DMS114 treated with DMSO at 0.1 percent for 48 hours (cell line): ENCODE data around the gene IGFBP6.
"Not testable (repeated sequence)": the region's sequence is repeated elsewhere in the genome, so short reads cannot be mapped to it uniquely, and the experiment has no call there.

Source experiments
- DNase-seq: peaks from one replicate; lab custom pipeline; 2025; ENCODE audit not compliant: unreplicated experiment; lab: John Stamatoyannopoulos, UW

The IGFBP6 gene

GRCh38 chr12:53094796-53095595 is 2.5 kb upstream of the IGFBP6 start:
- DNase-seq: not testable (repeated sequence)

GRCh38 chr12:53095596-53095895 is 1.9 kb upstream of the IGFBP6 start:
- DNase-seq: not testable (repeated sequence)

DNA sequence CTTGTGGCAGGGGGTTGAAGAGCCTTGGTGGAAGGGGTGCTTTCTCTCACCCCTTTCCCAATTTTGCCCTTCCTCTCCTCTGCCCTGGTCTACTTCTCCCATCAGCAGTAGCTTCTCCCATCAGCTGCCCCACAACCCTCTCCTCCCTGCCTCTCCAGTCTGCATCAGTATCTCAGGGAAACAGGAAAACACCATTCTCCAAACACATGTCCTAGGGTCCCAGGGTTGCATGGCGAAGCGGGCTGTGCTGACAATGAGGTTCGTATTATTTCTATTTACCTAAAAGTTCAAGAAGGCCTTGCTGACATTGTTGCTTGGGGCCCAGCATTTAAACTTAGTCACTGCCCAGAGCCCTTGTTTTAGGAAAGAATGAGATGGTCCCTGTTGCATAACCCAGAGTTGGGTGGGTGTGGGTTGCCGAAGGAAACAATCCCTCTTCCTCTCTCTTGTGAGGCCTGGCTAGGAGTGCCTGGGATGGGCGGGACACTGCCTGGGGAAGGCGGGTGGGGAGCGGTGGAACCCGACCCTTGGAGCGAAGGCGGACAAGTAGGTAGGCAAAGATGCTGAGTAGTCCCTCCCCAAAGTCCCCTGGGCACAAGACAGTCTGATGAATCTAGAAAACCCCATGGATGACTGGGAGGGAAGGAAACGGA is 1.3 kb upstream of the IGFBP6 start:
- DNase-seq: no peak

DNA sequence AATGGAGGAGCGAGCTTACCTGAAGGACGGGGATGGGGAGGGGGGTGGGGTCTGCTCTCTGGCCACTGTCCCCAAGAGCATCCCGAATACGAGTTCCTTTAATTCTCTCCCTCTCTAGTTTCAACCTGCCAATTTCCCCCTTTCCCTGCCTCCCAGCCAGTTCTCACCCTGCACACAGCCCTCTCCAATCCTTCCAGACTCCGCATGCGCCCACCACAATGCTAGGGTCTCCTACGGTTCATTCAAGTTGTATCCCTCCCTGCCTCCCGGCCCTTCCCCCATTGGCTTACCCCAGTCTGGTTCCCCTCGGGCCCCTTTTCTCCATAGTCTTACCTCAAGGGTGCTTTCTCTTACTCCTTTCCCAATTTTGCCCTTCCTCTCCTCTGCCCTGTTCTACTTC is 708 bp upstream of the IGFBP6 start:
- DNase-seq: no peak

DNA sequence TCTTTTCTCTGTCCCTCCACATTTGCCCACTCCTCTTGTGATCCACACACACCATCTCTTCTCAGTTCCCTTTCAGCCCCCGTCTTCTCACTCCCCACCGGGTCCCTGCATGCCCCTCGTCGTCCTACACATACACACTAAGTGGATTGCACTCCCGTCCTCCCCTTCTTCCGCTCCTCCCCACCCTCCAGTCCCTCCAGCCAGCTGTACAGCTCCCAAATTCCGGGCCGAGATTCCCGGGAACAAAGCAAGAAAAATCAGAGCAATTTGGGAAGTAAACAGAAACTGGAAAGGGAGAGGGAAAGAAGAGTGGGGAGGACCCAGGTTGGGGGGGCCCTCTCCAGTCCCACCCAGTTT is 282 bp upstream of the IGFBP6 start:
- no peak for DNase-seq

GRCh38 chr12:53098354-53098981 is 1.0 kb downstream of the IGFBP6 start:
- DNase-seq: no peak

GRCh38 chr12:53099071-53099882 is 1.8 kb downstream of the IGFBP6 start:
- peak; percentile 51 for DNase-seq

- DNase-seq: no peak
Observed at GRCh38 chr12:53100466-53101151, 3.1 kb downstream of the IGFBP6 start.

DNA sequence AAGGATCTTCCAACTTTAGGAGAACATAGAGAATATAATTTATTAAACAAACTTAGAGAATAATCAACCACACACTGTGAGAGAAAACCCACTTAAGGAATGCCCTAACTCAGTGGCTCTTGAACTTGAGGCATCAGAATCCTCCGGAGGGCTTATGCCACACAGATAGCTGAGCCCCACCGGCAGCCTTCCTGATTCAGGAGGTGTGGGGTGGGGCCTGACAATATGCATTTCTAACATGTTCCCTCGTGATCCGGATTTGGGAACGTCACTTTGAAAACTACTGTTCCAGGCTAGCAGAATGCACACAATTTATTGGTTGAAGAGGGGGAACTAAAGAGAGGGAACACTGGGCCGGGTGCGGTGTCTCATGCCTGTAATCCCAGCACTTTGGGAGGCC is 3.8 kb downstream of the IGFBP6 start:
- no peak for DNase-seq

DNA sequence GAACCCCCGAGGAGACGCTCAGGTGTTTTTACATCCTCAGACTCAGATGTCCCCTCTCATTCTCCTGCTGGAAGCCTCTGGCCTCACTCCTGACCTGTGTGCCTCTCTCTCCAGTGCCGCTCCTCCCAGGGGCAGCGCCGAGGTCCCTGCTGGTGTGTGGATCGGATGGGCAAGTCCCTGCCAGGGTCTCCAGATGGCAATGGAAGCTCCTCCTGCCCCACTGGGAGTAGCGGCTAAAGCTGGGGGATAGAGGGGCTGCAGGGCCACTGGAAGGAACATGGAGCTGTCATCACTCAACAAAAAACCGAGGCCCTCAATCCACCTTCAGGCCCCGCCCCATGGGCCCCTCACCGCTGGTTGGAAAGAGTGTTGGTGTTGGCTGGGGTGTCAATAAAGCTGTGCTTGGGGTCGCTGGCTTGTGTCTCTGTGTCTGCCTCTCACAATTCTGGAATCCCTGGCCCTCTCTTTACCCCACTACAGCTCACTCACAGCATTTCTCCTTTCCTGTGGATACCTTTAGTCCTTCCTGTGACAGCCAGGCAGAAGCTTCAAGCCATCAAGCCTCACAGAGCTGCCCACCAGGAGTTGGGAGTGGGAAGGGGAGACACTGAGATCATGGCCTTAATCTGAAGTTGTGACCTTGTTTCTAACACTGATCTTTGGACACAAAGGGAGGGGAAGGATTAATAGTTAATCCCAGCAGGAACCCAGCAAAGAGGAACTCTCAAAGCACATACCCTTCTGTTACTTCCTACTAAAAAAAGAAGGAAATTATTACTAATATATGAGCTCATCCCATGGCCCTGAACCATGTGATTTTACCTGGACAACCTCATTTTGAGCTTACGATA is 4.7 kb downstream of the IGFBP6 start:
- DNase-seq: no peak

- no peak for DNase-seq
Observed at GRCh38 chr12:53102883-53103807, 5.7 kb downstream of the IGFBP6 start, which contains the start of gene SOAT2. SOAT2 (plus strand) TSS chr12:53103486; CDS start chr12:53103578, 92 bp downstream.

DNA sequence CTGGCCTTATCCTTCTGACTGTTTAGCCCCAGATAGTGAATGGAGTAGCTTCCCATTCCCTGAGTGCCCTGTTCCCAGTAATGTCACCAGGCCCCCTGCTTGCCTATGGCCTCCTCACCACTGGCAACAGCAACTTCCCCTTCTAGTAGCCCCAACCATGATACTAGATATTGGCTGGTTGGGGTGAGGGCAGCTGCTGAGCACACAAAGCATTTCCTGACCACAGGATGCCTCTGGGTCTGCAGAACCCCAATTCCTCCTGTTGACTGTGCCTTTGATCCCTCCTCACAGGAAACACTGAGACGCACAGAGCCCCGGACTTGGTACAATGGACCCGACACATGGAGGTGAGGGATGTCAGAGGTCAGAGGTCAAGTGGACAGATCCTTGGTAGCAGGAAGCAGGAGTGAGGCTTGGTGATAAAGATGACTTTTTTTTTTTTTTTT is 6.4 kb downstream of the IGFBP6 start:
- DNase-seq: no peak

GRCh38 chr12:53105256-53105655 is 7.8 kb downstream of the IGFBP6 start:
- DNase-seq: no peak

DNA sequence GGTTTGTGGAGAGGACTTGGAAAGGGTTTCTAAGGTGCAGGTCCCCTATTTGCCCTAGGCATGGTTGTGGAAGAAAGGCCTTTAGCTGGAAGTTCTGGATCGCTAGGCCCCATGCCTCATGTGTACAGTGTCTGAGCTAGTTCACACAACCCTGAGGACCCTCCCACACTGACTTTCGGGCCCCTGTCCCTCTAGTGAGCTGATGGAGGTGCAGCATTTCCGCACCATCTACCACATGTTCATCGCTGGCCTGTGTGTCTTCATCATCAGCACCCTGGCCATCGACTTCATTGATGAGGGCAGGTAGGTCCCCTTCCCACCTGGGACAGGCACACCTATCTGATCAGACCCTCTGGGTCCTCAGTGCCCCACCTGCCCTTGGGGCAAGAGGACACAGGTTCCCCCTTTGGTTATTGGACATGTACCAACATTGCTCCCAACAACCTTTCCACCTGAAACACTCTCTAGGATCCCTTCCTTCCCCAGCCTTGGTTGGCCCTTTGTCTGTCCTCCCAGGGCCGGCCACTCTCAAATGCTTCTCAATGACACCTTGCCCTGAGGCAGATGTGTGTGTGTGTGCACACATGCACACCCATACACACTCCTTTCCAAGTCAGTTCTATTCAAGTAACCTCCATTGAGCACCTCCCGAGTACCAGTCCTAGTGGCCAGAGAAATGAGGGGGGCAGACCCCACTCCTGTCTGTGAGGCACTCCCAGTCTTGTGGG is 8.4 kb downstream of the IGFBP6 start:
- DNase-seq: no peak

DNA sequence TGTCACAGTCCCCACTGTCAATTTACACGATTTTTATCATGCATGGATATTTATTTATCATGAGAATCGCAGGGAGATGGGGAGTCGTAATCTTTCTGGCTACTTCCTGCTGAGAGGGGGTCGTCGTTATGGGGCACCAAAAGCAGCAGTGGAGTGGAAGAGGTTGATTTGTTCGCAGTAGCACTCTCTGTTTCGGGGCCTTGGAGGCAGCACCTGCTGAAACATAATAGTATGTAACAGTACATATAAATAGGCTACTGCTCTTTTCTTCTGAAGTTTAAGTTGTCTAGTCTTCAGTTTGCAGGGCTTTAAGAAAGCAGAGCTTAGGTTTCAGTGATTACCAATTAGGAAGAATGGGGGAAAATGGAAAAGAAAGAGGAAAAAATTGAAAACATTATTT is 9.7 kb downstream of the IGFBP6 start:
- DNase-seq: no peak

GRCh38 chr12:53112431-53112830 is 15.0 kb downstream of the IGFBP6 start:
- DNase-seq: not testable (repeated sequence)

GRCh38 chr12:53113136-53113705 is 15.8 kb downstream of the IGFBP6 start:
- DNase-seq: no peak

- no peak for DNase-seq
Observed at GRCh38 chr12:53113951-53114350, 16.5 kb downstream of the IGFBP6 start.
